ENCODE results near the gene DYNC1LI2. TPM values are rescaled to one million over a fixed set of nuclear protein-coding genes. Genes with fewer than 3 reads are reported as not detected.
"Not testable (repeated sequence)": the region's sequence is repeated elsewhere in the genome, so short reads cannot be mapped to it uniquely, and the experiment has no call there.

Gene DYNC1LI2
- total RNA-seq (100 to 1,000 TPM in 1 of 4 donors, 10 to 100 TPM in 3; 73.1 to 110 (median 94.2) TPM), polyA plus RNA-seq (42.0 TPM)
- long read RNA-seq, donor 1, full-length matches to known transcripts, result 59 of 100 reads
- long read RNA-seq, donor 1, partial matches to known transcripts, result 10 of 100 reads
- long read RNA-seq, donor 1, other reads (novel, unspliced or antisense), result 31 of 100 reads
- long read RNA-seq, donor 2, full-length matches to known transcripts, result 26 of 39 reads
- long read RNA-seq, donor 2, partial matches to known transcripts, result 6 of 39 reads
- long read RNA-seq, donor 2, other reads (novel, unspliced or antisense), result 7 of 39 reads
- long read RNA-seq, donor 3, full-length matches to known transcripts, result 46 of 99 reads
- long read RNA-seq, donor 3, partial matches to known transcripts, result 15 of 99 reads
- long read RNA-seq, donor 3, other reads (novel, unspliced or antisense), result 38 of 99 reads
- long read RNA-seq, donor 4, full-length matches to known transcripts, result 24 of 32 reads
- long read RNA-seq, donor 4, partial matches to known transcripts, result 3 of 32 reads
- long read RNA-seq, donor 4, other reads (novel, unspliced or antisense), result 5 of 32 reads

- intact Hi-C loops (cut with DNase I), result no loop called here
- under 1% methylated on average over 90 of the region's 90 CpGs for WGBS
These were observed at the start of gene DYNC1LI2 for GRCh38 chr16:66751303-66751991. TSS of gene DYNC1LI2 (minus strand) at chr16:66751609. CDS start at chr16:66751591, 18 bp downstream.

DNA sequence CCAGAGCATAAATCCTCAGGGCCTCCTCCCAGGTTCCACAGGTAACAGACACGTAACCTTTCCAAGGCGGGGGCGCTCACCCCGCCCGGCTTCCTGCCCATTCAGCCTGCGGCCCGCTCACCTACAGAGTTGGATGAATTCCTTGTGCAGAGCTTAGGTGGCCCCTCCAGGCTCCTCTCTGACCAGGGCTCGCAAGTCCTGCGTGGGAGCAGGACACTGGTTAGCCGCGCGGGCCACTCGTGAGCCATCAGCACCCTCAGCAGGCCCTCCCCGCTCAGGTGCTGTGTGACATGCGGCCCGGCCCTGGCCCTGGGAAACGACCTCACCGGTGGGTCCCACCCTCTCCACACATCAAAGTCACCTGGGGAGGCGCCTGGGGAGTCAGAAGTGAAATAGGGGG is 49.4 kb upstream of the DYNC1LI2 start:
- intact Hi-C loops (cut with DNase I), result no loop called here
- peak; percentile 23 to 24 for ATAC-seq

More at GRCh38 chr16:66751303-66751991, at the start of gene DYNC1LI2:
- peaks cover 5% of the 10 kb centered on the region for H3K4me1 ChIP-seq (ENCODE audit: control insufficient read depth, insufficient read depth, low read length)
- ATAC-seq (peak; percentile 91 to 94), DNase-seq (peak; percentile 85 to 94 (median 93))
- no peaks in the 10 kb centered on the region for H3K9me3 ChIP-seq (ENCODE audit: control insufficient read depth, low read length)
- peak within 1 kb of the TSS; percentile 73 for H3K4me3 ChIP-seq (ENCODE audit: low read length)
- H3K27ac ChIP-seq (ENCODE audit: low read length), result peak within 1 kb of the TSS; percentile 96
- no peaks in the 10 kb centered on the region for H3K27me3 ChIP-seq (ENCODE audit: control insufficient read depth, insufficient read depth)

GRCh38 chr16:66798161-66798560 is 46.8 kb upstream of the DYNC1LI2 start:
- ATAC-seq (no peak), DNase-seq (no peak)
- intact Hi-C loops (cut with DNase I), result no loop called here
- 76% methylated on average over 2 of the region's 2 CpGs for WGBS
- Histone ChIP-seq H3K4me3 (ENCODE audit: low read length) (no peak overlapping the region), H3K27me3 (ENCODE audit: control insufficient read depth, insufficient read depth) (no peaks in the 10 kb centered on the region), H3K4me1 (ENCODE audit: control insufficient read depth, insufficient read depth, low read length) (no peaks in the 10 kb centered on the region), H3K9me3 (ENCODE audit: control insufficient read depth, low read length) (no peaks in the 10 kb centered on the region), H3K27ac (ENCODE audit: low read length) (no peak overlapping the region)

More for the DNA sequence above, 49.4 kb upstream of the DYNC1LI2 start:
- no peak overlapping the region for H3K4me3 ChIP-seq (ENCODE audit: low read length)
- no peaks in the 10 kb centered on the region for H3K27me3 ChIP-seq (ENCODE audit: control insufficient read depth, insufficient read depth)
- no peaks in the 10 kb centered on the region for H3K4me1 ChIP-seq (ENCODE audit: control insufficient read depth, insufficient read depth, low read length)
- 92% methylated on average over 19 of the region's 19 CpGs for WGBS
- H3K27ac ChIP-seq (ENCODE audit: low read length), result no peak overlapping the region
- no peaks in the 10 kb centered on the region for H3K9me3 ChIP-seq (ENCODE audit: control insufficient read depth, low read length)
- peak in 1 of 3 donors; percentile 40 for DNase-seq

DNA sequence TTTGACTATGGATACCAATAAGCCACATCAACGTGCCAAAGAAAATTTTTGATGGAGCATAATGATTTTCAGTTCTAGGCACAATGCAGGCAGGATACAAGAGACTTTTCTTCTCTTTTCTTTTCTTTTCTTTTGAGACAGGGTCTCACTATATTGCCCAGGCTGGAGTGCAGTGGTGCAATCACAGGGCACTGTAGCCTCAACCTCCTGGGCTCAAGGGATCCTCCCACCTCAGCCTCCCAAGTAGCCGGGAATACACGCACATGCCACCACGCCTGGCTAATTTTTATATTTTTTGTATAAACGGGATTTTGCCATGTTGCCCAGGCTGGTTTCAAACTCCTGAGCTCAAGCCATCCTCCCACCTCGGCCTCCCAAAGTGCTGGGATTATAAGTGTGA is 42.6 kb upstream of the DYNC1LI2 start:
- H3K27me3 ChIP-seq (ENCODE audit: control insufficient read depth, insufficient read depth); H3K27ac ChIP-seq (ENCODE audit: low read length); H3K4me3 ChIP-seq (ENCODE audit: low read length); H3K4me1 ChIP-seq (ENCODE audit: control insufficient read depth, insufficient read depth, low read length); ATAC-seq; intact Hi-C loops (cut with DNase I); H3K9me3 ChIP-seq (ENCODE audit: control insufficient read depth, low read length); DNase-seq: not testable (repeated sequence)
- 91% methylated on average over 6 of the region's 6 CpGs for WGBS

DNA sequence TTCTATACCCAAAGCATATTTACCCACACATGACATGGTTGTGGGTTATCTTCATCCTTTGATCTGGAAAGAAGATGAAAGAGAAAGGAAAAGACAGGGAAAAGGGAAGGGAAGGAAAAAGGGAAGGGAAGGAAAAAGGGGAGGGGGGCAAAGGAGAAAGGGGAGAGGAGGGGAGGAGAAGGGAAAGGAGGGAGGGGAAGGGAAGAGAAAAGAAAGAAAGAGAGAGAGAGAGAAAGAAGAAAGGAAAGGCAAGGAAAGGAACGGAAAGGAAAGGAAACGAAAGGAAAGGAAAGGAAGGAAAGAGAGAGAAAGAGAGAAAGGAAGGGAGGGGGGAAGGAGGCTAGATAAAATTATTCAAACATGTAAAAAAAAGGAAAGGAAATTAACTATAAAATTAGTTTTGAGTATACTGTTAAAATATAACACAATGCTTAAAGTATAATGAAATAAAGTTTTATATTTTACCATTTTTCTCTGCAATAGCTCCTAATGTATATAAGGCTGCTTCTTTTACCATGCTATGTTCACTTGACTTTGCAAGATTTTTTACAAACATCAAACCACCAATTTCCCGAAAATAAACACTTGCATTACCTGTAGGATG is 38.8 kb upstream of the DYNC1LI2 start:
- DNase-seq, result no peak
- H3K27ac ChIP-seq (ENCODE audit: low read length), result no peak overlapping the region
- H3K4me3 ChIP-seq (ENCODE audit: low read length), result no peak overlapping the region
- no peaks in the 10 kb centered on the region for H3K27me3 ChIP-seq (ENCODE audit: control insufficient read depth, insufficient read depth)
- intact Hi-C loops (cut with DNase I), result no loop called here
- no peak for ATAC-seq
- 54% methylated on average over 3 of the region's 3 CpGs for WGBS
- H3K4me1 ChIP-seq (ENCODE audit: control insufficient read depth, insufficient read depth, low read length), result no peaks in the 10 kb centered on the region
- H3K9me3 ChIP-seq (ENCODE audit: control insufficient read depth, low read length), result no peaks in the 10 kb centered on the region

- Histone ChIP-seq H3K9me3 (ENCODE audit: control insufficient read depth, low read length) (no peaks in the 10 kb centered on the region), H3K27ac (ENCODE audit: low read length) (no peak overlapping the region), H3K4me1 (ENCODE audit: control insufficient read depth, insufficient read depth, low read length) (no peaks in the 10 kb centered on the region), H3K4me3 (ENCODE audit: low read length) (no peak overlapping the region), H3K27me3 (ENCODE audit: control insufficient read depth, insufficient read depth) (no peaks in the 10 kb centered on the region)
- intact Hi-C loops (cut with DNase I), result no loop called here
- no peak for DNase-seq
- no peak for ATAC-seq
- WGBS, result 74% methylated on average over 2 of the region's 2 CpGs
These were observed 36.0 kb upstream of the DYNC1LI2 start for GRCh38 chr16:66787427-66787826.

- no peak overlapping the region for H3K4me3 ChIP-seq (ENCODE audit: low read length)
- H3K27ac ChIP-seq (ENCODE audit: low read length), result no peak overlapping the region
- DNase-seq (no peak), ATAC-seq (no peak)
- 97% methylated on average over 3 of the region's 3 CpGs for WGBS
- no peaks in the 10 kb centered on the region for H3K4me1 ChIP-seq (ENCODE audit: control insufficient read depth, insufficient read depth, low read length)
- intact Hi-C loops (cut with DNase I), result no loop called here
- no peaks in the 10 kb centered on the region for H3K9me3 ChIP-seq (ENCODE audit: control insufficient read depth, low read length)
- H3K27me3 ChIP-seq (ENCODE audit: control insufficient read depth, insufficient read depth), result no peaks in the 10 kb centered on the region
These were observed 35.1 kb upstream of the DYNC1LI2 start for GRCh38 chr16:66786551-66786950.

DNA sequence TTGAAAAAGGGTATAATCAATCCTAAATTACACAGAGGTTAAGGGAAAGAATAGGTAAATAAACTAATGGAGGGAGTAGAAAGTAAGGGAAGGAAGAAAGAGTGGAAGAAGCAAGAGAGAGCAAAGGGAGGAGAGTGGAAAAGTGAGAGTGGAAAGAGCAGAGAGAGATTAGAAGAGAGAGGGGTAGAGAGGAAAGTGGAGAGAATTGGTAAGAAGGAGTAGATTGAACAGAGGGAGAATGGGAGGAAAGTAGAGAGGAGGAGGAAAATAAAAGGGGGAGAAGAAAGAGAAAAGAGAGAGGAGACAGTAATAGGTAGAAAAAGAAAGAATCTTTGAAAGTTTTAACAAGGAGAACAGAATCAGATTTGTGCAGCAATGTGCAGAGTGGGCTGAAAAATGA is 25.0 kb upstream of the DYNC1LI2 start:
- Histone ChIP-seq H3K4me1 (ENCODE audit: control insufficient read depth, insufficient read depth, low read length) (no peaks in the 10 kb centered on the region), H3K27me3 (ENCODE audit: control insufficient read depth, insufficient read depth) (no peaks in the 10 kb centered on the region), H3K4me3 (ENCODE audit: low read length) (no peak overlapping the region), H3K9me3 (ENCODE audit: control insufficient read depth, low read length) (no peaks in the 10 kb centered on the region), H3K27ac (ENCODE audit: low read length) (no peak overlapping the region)
- DNase-seq, result no peak
- intact Hi-C loops (cut with DNase I), result no loop called here
- ATAC-seq, result no peak

GRCh38 chr16:66774981-66775380 is 23.6 kb upstream of the DYNC1LI2 start:
- Histone ChIP-seq H3K4me3 (ENCODE audit: low read length) (no peak overlapping the region), H3K4me1 (ENCODE audit: control insufficient read depth, insufficient read depth, low read length) (no peaks in the 10 kb centered on the region), H3K27me3 (ENCODE audit: control insufficient read depth, insufficient read depth) (no peaks in the 10 kb centered on the region), H3K9me3 (ENCODE audit: control insufficient read depth, low read length) (no peaks in the 10 kb centered on the region), H3K27ac (ENCODE audit: low read length) (no peak overlapping the region)
- DNase-seq (no peak), ATAC-seq (no peak)
- WGBS, result 55% methylated on average over 2 of the region's 2 CpGs
- intact Hi-C loops (cut with DNase I), result no loop called here

- Histone ChIP-seq H3K27ac (ENCODE audit: low read length) (no peak overlapping the region), H3K4me3 (ENCODE audit: low read length) (no peak overlapping the region), H3K4me1 (ENCODE audit: control insufficient read depth, insufficient read depth, low read length) (no peaks in the 10 kb centered on the region), H3K27me3 (ENCODE audit: control insufficient read depth, insufficient read depth) (no peaks in the 10 kb centered on the region), H3K9me3 (ENCODE audit: control insufficient read depth, low read length) (no peaks in the 10 kb centered on the region)
- ATAC-seq, result no peak
- DNase-seq, result no peak
- intact Hi-C loops (cut with DNase I), result no loop called here
These were observed 6.7 kb upstream of the DYNC1LI2 start for GRCh38 chr16:66758086-66758485.

DNA sequence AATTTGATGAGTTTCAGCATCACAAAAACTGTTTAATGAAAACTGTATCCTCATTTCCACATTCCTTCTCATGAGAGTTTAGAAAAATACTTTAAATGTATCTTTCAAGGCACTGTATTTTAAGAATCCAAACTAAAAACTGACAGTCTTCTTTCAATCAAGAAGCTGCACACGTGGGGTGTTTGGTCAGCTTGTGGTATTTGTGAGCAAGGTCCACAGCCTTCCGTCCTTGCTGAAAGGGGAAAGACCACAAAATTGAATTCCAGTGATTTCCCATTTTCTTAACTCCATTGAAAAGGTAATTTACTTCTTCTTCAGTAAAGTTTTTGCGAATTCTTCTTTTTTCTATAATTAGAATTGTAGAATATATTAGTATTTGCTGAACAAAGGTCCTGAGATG is 3.4 kb upstream of the DYNC1LI2 start:
- no peak for DNase-seq
- intact Hi-C loops (cut with DNase I), result no loop called here
- Histone ChIP-seq H3K9me3 (ENCODE audit: control insufficient read depth, low read length) (no peaks in the 10 kb centered on the region), H3K4me3 (ENCODE audit: low read length) (no peak overlapping the region), H3K27me3 (ENCODE audit: control insufficient read depth, insufficient read depth) (no peaks in the 10 kb centered on the region), H3K4me1 (ENCODE audit: control insufficient read depth, insufficient read depth, low read length) (peaks cover 5% of the 10 kb centered on the region), H3K27ac (ENCODE audit: low read length) (no peak overlapping the region)
- ATAC-seq, result no peak
- WGBS, result 67% methylated on average over 3 of the region's 3 CpGs

All from right cardiac atrium (tissue), 5 donors.